Activated CD8-positive, alpha-beta memory T cell treated with anti-CD3 and anti-CD28 coated beads, Interleukin-2, amount 10 ng/mL, durations not matched to agents 7 days and 5 days (primary cell): ENCODE measurements around the gene CDC42BPA. TPM values are rescaled to one million over a fixed set of nuclear protein-coding genes. Genes with fewer than 3 reads are reported as not detected.

Source experiments
- ATAC-seq: fragments of 150-1000 bp; cut with Tn5 transposase; one replicate; pipeline ENCODE4 v1.10.0; 2021; ENCODE audit warnings: moderate library complexity
- CTCF ChIA-PET: fragments of 350-600 bp; sonication (Branson Sonifier 250); formaldehyde crosslinking; loops from one replicate; lab custom pipeline; 2021; ENCODE audit warnings: antibody characterized with exemption; lab: Charles Lee
- DNase-seq: peaks from one replicate; pipeline ENCODE4 v3.0.0-alpha.2; 2020
- H3K27ac Mint-ChIP-seq: one replicate; pipeline ENCODE4 v1.8.0; 2021; ENCODE audit warnings: mild to moderate bottlenecking, mixed read lengths
- H3K27me3 Mint-ChIP-seq: one replicate; pipeline ENCODE4 v1.8.0; 2021; ENCODE audit warnings: mixed read lengths
- H3K36me3 Mint-ChIP-seq: one replicate; pipeline ENCODE4 v1.8.0; 2021; ENCODE audit warnings: mild to moderate bottlenecking, mixed read lengths
- H3K4me1 Mint-ChIP-seq: one replicate; pipeline ENCODE4 v1.8.0; 2021; ENCODE audit warnings: mixed read lengths
- H3K4me3 Mint-ChIP-seq: one replicate; pipeline ENCODE4 v1.8.0; 2021; ENCODE audit warnings: mild to moderate bottlenecking, moderate library complexity, mixed read lengths
- H3K9me3 Mint-ChIP-seq: one replicate; pipeline ENCODE4 v1.8.0; 2022; ENCODE audit warnings: low read depth, mixed read lengths
- total RNA-seq, 2 experiments: library from RNA; stranded (reverse); gene quantifications; one replicate each; pipeline ENCODE4 v1.2.3, GENCODE V29; 2021

CDC42BPA gene
- total RNA-seq, 2 experiments from 2014 or later = 1.3 to 2.8 TPM

DNA sequence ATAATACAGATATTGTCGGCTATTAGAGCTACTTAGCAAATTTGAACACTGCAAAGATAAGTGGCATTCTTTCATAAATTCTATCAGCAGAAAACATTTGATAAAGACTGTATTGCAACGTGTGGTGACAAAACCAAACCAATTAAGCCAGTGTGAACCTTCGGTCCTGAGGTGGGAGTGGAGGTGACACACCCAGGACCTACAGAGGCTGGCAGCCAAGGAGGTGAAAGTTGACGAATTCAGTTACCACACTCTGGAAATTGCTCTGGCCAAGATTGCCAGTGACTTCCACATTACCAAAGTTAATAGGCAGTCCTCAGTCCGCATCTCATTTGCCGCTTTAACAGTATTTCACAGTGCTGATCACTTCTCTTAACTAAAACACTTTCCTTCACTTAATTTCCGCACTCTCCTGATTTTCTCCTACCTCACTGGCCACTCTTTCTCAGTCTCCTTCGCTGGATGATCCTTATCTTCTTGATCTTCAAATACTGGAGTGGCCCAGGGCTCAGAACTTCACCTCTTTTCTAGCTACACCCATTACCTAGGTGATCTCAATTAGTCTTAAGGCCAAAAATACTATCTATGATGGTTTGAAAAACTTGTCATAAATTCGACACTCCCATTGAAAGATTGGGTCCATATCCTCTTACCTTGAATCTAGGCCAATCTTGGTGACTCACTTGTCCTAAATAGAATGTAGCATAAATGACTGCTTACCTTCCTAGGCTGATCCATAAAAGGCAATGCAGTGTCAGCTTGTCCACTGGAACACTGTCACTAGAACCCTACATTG, 5.1 kb upstream of the CDC42BPA start:
- no peak for DNase-seq

DNA sequence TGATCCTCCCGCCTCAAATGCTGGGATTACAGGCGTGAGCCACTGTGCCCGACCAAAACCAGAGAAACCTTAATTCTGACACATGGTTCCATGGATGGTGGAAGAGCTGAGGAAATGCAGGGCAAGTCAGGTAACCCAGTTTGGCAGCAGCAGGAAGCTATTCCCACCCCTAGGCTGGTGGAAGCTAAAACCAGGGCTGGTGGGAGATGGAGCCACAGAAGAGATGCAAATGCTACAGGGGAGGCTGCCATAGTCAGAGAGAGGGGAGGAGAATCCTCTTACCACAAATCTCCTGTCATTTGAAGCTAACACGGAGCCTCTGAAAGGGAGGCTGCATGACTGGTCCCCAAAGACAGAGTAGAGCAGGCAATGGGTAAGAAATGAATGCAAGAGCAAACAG, 4.1 kb upstream of the CDC42BPA start:
- Mint-ChIP-seq H3K4me1 (peaks cover 17% of the 10 kb centered on the region), H3K27ac (no peak overlapping the region), H3K27me3 (peaks cover 55% of the 10 kb centered on the region), H3K36me3 (no peaks in the 10 kb centered on the region), H3K9me3 (no peaks in the 10 kb centered on the region), H3K4me3 (no peak overlapping the region)
- no peak for DNase-seq
- no peak for ATAC-seq
- CTCF ChIA-PET = no interaction called here

More for the DNA sequence above, 5.1 kb upstream of the CDC42BPA start:
- Mint-ChIP-seq H3K27me3 (peaks cover 51% of the 10 kb centered on the region), H3K9me3 (no peaks in the 10 kb centered on the region), H3K27ac (no peak overlapping the region), H3K36me3 (no peaks in the 10 kb centered on the region), H3K4me3 (no peak overlapping the region), H3K4me1 (peaks cover 14% of the 10 kb centered on the region)
- ATAC-seq = no peak
- CTCF ChIA-PET = no interaction called here

DNA sequence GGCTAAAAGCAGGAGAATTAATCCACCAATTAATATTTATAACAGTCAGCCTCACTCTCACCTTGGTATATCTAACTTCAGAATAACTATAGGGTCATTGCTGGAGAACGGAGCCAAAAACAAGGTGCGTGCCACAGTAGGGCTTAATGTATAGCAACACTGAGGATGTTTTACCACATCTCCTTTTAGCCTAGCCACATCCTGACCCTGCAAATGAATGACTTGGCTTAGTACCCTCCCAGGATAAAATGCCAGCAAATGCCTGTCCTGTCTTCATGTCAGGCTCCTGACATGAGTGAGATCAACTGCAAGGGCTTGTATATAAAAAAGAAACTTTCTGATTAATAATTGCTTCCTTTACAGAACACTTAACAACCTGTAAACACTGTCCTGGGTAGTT, 2.7 kb upstream of the CDC42BPA start:
- peaks cover 68% of the 10 kb centered on the region for H3K27me3 Mint-ChIP-seq
- CTCF ChIA-PET = no interaction called here
- peaks cover 18% of the 10 kb centered on the region for H3K4me1 Mint-ChIP-seq
- H3K9me3 Mint-ChIP-seq = no peaks in the 10 kb centered on the region
- H3K27ac Mint-ChIP-seq = no peak overlapping the region
- peak; percentile 57 for DNase-seq
- H3K36me3 Mint-ChIP-seq = no peaks in the 10 kb centered on the region
- ATAC-seq = peak; percentile 59
- no peak overlapping the region for H3K4me3 Mint-ChIP-seq

DNA sequence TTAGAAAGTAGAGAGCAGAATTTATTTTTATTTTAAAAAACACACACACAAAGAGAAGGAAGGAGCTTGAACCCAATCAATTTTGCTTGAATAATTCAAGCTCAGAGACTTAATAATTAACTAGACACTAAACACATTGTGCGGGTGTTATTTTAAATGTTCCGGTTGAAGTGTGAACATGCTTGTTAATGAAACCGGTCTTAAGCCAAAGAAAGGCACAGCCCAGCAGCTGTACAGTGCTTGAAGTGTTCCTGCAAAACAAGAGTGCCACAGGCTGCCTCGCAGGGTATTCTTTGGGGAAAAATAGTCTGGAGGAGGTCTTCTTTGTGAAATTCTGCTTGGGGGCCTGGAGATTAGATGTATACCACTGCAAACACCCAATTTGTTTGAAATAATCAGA, 2.2 kb upstream of the CDC42BPA start:
- CTCF ChIA-PET = interaction anchor here (0.7 kb wide), 1 partner anchor 166 kb away, joined by 3 read pairs; no protein-coding TSS in a partner anchor
- DNase-seq (no peak), ATAC-seq (no peak)
- H3K36me3 Mint-ChIP-seq = no peaks in the 10 kb centered on the region
- peaks cover 18% of the 10 kb centered on the region for H3K4me1 Mint-ChIP-seq
- H3K4me3 Mint-ChIP-seq = no peak overlapping the region
- H3K9me3 Mint-ChIP-seq = no peaks in the 10 kb centered on the region
- H3K27ac Mint-ChIP-seq = no peak overlapping the region
- peaks cover 71% of the 10 kb centered on the region for H3K27me3 Mint-ChIP-seq

DNA sequence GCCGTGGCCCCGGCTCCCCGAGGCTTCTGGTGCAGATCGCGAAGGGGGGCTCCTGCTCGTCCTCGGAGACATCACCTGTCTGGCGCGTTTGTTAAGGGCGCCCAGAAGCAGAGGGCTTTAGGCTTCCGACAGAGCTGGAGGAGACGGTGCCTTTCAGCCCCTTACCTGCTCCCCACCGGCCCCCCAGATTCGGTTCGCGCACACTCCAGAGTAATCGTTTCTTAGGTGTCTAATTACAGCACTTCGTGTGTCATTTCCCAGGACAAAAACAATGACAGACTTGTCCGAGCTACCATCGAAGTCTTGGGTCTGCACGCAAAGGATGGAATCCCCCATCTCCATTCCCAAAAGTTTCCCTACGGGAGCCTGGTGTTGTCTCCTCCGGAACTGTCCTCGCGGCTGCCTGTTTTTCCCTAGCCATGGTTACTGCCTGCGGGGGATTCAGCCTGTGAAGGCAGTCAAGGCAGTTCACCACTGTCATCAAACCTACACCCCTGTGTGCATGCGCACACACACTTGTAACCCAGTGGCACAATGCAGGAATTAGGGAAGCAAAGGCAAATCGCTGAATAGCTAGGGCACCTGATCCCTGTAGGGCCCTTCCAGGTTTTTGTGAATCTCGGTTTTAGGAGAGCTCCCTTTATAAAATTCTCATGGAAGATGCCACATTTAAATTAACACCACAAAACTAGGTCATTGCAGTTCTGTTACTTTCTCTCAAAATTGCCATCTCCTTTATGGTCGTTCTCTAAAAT, 738 bp upstream of the CDC42BPA start:
- CTCF ChIA-PET = no interaction called here
- DNase-seq (no peak), ATAC-seq (peak; percentile 12)
- H3K4me1 Mint-ChIP-seq = peaks cover 18% of the 10 kb centered on the region
- H3K36me3 Mint-ChIP-seq = no peaks in the 10 kb centered on the region
- H3K9me3 Mint-ChIP-seq = no peaks in the 10 kb centered on the region
- H3K4me3 Mint-ChIP-seq = peak overlapping the region; percentile 50
- no peak overlapping the region for H3K27ac Mint-ChIP-seq
- peaks cover 71% of the 10 kb centered on the region for H3K27me3 Mint-ChIP-seq

DNA sequence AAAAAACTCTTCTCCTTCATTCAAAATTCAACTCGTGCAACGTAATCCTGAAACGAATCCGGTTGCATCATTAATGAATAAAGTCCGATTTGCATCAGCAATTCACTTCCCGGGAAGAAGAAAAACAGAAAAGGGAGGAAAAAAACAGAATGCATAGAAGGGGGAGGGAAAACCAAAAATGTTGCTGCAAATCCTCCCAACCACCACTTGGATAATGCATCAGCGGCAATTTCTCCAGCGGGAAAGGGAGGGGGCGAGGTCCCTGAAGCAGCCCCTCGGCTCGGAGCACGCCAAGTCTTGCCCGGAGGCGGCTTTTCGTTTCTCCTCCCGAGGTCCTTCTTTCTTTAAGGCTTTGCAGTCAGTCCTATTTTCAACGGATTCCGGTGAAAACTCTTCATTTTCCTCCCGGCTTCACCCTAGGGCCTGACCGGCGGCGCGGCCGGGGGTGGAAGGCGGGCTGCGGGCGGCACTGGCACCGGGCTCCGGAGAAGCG, 723 bp downstream of the CDC42BPA start:
- Mint-ChIP-seq H3K4me1 (peaks cover 18% of the 10 kb centered on the region), H3K27ac (no peak overlapping the region), H3K36me3 (no peaks in the 10 kb centered on the region), H3K27me3 (peaks cover 62% of the 10 kb centered on the region), H3K4me3 (peak overlapping the region; percentile 74), H3K9me3 (no peaks in the 10 kb centered on the region)
- CTCF ChIA-PET = no interaction called here
- ATAC-seq (no peak), DNase-seq (no peak)

DNA sequence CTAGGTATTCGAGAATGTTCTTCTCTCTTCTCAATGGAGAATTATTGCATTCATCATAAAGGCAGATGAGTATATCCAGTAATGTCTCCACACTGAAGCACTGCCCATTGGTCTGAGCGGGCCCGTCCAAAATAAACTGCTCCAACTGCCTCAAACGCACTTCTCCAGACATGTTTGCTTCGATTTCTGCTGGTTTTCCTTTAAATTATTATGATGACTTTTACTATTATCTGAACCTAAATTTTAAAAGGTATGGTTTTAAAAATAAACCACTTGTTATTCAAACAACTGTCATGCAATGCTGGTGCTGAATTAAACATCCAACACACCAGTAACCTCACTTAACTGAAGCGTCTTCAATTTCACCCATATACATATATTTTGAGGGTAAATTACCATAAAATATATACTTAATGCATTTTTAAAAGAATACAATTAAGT, 1.3 kb downstream of the CDC42BPA start:
- CTCF ChIA-PET = no interaction called here
- Mint-ChIP-seq H3K4me3 (no peak overlapping the region), H3K4me1 (peaks cover 18% of the 10 kb centered on the region), H3K9me3 (no peaks in the 10 kb centered on the region), H3K27ac (no peak overlapping the region), H3K27me3 (peaks cover 57% of the 10 kb centered on the region), H3K36me3 (no peaks in the 10 kb centered on the region)
- DNase-seq = no peak
- ATAC-seq = no peak

DNA sequence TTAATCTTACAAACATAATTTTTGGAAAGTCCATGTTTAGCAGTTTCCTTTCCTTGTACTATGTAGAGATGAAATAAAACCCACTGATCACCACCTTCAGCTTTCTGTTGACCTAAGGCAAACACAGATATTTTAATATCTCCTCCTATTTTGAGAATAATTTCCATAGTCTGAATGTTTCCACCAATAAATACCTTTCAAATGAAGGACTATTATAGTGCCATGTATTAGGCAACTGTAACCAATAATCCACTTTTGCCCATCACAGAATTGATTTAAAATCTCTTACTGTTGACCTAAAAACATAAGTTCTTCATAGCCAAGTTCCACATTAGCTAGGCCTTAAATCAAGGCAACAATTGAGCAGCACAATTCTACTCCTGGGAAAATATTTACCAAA, 1.8 kb downstream of the CDC42BPA start:
- ATAC-seq (no peak), DNase-seq (no peak)
- no peaks in the 10 kb centered on the region for H3K36me3 Mint-ChIP-seq
- H3K9me3 Mint-ChIP-seq = no peaks in the 10 kb centered on the region
- H3K4me1 Mint-ChIP-seq = peaks cover 17% of the 10 kb centered on the region
- H3K4me3 Mint-ChIP-seq = peak overlapping the region; percentile 9
- no peak overlapping the region for H3K27ac Mint-ChIP-seq
- CTCF ChIA-PET = no interaction called here
- H3K27me3 Mint-ChIP-seq = peaks cover 57% of the 10 kb centered on the region

DNA sequence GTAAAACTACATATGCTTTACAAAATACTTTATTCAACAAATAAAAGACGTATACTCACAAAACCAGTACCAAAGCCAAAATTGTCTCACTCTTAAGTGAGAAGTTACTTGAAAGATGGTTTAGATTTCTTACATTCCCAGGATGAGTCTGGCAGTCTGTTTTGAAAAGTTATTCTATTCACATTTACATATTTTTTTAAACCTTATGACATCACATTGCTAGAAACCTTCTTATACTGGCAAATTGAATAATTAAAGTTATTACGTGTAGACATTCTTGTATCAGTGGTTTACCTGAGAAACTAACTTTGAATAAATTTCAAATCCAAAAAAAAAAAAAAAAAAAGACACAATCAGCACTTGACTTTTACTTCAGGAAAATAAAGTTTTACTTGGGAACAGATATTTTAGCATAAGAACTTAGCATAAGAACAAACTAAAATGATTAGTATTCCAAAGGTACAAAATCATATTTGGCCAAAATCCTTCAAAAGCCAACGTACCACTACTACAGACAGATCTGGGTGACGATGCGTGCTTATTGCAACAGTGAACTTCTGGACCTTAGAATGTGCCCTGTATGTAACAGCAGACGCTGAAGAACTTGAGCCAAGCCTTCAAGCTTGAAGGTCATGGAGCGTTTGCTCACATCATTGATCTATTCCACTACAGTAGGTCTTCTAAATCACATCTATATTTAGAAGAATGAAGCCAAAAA, 2.5 kb downstream of the CDC42BPA start:
- Mint-ChIP-seq H3K27me3 (peaks cover 54% of the 10 kb centered on the region), H3K9me3 (no peaks in the 10 kb centered on the region), H3K36me3 (no peaks in the 10 kb centered on the region), H3K4me3 (no peak overlapping the region), H3K4me1 (peaks cover 10% of the 10 kb centered on the region), H3K27ac (no peak overlapping the region)
- CTCF ChIA-PET = no interaction called here
- ATAC-seq (no peak), DNase-seq (no peak)

DNA sequence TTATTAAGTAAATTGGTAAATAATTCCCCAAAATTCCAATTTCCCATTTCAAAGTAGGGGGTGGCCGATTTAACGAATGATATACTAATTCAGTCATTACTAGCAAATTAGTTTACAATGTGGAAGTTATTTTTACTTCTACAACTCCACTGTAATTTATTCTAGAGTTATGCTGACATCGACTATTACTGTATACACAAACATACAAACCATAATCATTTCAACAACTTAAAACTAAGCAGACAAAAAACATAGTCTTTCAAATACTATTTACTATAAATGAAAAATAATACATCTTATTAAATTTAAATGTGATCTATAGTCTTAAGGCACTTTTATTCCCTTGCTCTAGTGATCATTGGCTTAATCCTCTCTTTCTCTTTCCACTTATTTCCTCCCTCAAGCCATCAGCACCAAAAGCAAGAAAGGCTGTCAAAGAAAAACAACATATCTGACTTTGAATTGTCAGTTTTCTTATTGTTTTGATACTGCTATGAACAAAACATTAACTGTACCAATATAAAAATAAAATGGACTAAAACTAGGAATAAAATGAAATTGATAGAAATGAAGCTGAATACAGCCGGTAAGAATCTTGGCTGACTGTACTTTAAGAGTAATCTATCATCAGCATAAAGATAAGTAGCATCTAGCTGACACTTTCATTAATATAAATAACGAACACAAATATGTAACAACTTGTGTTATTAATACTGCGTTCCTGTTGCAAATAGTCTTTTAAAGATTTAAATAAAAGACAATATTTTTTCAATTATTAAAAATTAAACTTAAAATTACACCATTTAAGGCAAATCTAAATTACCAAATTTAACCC, 4.1 kb downstream of the CDC42BPA start:
- DNase-seq = no peak
- Mint-ChIP-seq H3K27ac (no peak overlapping the region), H3K27me3 (peaks cover 44% of the 10 kb centered on the region), H3K36me3 (no peaks in the 10 kb centered on the region), H3K4me3 (no peak overlapping the region), H3K4me1 (peaks cover 6% of the 10 kb centered on the region), H3K9me3 (no peaks in the 10 kb centered on the region)
- ATAC-seq = no peak
- CTCF ChIA-PET = no interaction called here

DNA sequence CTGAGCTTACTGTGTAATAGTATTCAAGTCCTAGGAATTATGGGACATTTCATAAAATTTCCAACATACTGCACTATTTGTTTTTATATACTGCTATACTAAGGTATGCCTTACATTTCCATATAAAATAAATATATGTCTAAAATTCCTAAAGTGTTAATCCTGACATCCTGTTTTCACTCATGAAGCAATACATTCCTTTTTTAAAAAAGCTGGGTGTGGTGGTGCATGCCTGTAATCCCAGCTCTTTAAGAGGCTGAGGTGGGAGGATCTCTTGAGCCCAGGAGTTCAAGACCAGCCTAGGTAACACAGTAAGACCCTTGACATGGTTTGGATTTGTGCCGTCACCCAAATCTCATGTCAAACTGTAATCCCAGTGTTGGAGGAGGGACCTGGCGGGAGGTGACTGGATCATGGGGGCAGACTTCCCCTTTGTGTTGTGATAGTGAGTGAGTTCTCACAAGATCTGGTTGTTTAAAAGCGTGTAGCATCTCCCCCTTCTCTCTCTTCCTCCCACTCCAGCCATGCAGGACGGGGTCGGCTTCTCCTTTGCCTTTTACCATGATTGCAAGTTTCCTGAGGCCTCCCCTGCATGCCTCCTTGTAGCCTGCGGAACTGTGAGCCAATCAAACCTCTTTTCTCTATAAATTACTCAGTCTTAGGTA, 5.8 kb downstream of the CDC42BPA start:
- no peak overlapping the region for H3K4me3 Mint-ChIP-seq
- CTCF ChIA-PET = no interaction called here
- no peaks in the 10 kb centered on the region for H3K9me3 Mint-ChIP-seq
- no peak overlapping the region for H3K27ac Mint-ChIP-seq
- H3K4me1 Mint-ChIP-seq = peaks cover 2% of the 10 kb centered on the region
- ATAC-seq = no peak
- H3K36me3 Mint-ChIP-seq = no peaks in the 10 kb centered on the region
- H3K27me3 Mint-ChIP-seq = peaks cover 36% of the 10 kb centered on the region
- DNase-seq = no peak

DNA sequence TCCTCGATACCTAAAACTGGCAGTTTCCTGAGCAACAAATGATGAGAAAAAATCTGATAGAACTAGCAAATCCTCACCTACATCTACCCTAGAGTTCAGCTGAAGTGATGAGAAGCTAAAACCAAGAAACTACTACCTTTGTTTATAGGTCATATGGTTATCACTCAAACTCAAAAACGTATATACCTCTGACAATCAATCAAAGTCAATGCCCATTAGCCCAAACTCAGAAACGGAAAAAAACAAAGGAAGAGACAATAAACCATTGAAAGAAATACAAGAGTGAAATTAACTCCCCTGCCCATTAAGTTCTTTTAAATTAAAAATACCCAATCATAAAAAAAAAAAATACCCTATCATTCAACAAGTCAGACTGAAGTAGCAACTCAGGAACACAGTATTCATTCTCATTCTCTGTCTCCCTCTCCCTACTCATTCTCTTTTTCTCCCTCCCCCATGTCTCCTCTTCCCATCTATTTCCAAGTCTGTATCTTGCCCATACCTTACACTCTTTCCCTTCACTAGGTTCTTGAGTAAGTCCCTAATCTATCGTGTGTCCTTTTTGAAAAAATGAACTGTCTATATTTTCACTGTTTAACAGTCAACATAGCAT, 6.8 kb downstream of the CDC42BPA start:
- CTCF ChIA-PET = no interaction called here
- Mint-ChIP-seq H3K27ac (no peak overlapping the region), H3K36me3 (no peaks in the 10 kb centered on the region), H3K4me1 (no peaks in the 10 kb centered on the region), H3K9me3 (no peaks in the 10 kb centered on the region), H3K4me3 (no peak overlapping the region), H3K27me3 (peaks cover 35% of the 10 kb centered on the region)
- ATAC-seq (no peak), DNase-seq (no peak)
